ENCODE results near the gene STK38.

DNA sequence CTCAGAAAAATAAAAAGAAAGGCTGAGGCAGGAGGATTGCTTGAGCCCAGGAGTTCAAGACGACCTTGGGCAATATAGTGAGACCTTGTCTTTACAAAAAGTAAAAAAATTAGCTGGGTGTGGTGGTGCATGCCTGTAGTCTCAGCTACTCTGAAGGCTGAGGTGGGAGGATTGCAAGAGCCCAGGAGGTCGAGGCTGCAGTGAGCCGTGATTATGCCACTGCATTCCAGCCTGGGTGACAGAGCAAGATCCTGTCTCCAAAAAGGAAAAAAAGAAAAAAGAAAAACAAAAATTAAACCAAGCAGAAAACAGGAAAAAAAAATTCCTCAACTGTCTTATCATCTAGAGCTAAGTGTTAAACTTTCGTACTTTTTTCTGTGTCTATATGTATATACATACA, 34.4 kb upstream of the STK38 start:
- no peak for TF ChIP-seq POLR2A (IDR thresholded peaks at IDR 0.05; ENCODE audit: low read depth, low read length)
- no peak for TF ChIP-seq POLR2AphosphoS5 (IDR thresholded peaks at IDR 0.05; ENCODE audit: low read depth, low read length)
- no peak for TF ChIP-seq SPI1 (IDR thresholded peaks at IDR 0.05; ENCODE audit: low read depth, low read length)
- no peak for TF ChIP-seq PAX5 (IDR thresholded peaks at IDR 0.05; ENCODE audit: insufficient read depth, low read length, severe bottlenecking)

All from GM12891 (cell line).